Motor neuron (in vitro differentiated cells): ENCODE data around the gene PRMT9. TPM values are rescaled to one million over a fixed set of nuclear protein-coding genes. Genes with fewer than 3 reads are reported as not detected.

Source experiments
- ATAC-seq, 8 experiments: fragments of 200-7000 bp; cut with Tn5 transposase; replicated peaks in 6 of 8; 2 replicates each; pipeline ENCODE4 v1.8.0; 2021; ENCODE audit warnings: mild to moderate bottlenecking in 8 of 8, moderate library complexity in 8 of 8
- H3K27ac ChIP-seq, 2 donors: fragments of 250-450 bp; sonication (Bioruptor Pico); 2 replicates each; pipeline ENCODE4 v1.9.0; 2021; ENCODE audit warnings: antibody characterized with exemption in 2 of 2, mild to moderate bottlenecking in 2 of 2, moderate library complexity in 1 of 2
- H3K4me1 ChIP-seq, 2 donors: fragments of 250-450 bp; sonication (Bioruptor Pico); replicated peaks in 1 of 2; 2 replicates each; pipeline ENCODE4 v1.6.1; 2021; ENCODE audit warnings: antibody characterized with exemption in 2 of 2, mild to moderate bottlenecking in 2 of 2, moderate library complexity in 1 of 2
- H3K4me3 ChIP-seq, 5 donors: fragments of 250-450 bp; sonication (Bioruptor Pico); 2 replicates each; pipeline ENCODE4 v1.9.0; 2021; ENCODE audit warnings: antibody characterized with exemption in 5 of 5, mild to moderate bottlenecking in 5 of 5, moderate library complexity in 4 of 5
- WGBS, 10 experiments: fragments of 450-650 bp; shearing (Covaris generic); methylation state at CpG; one replicate each; pipeline ENCODE4 v1.0.0; 2022; 5-methylcytosine and 5-hydroxymethylcytosine counted together
- in situ Hi-C, 9 experiments: fragments of 400-800 bp; cut with MboI; loops; one replicate each; pipeline ENCODE4 v1.15.0; 2021; ENCODE audit warnings: low sequenced_read_pairs in 9 of 9, low pct_unique_long_range_greater_than_20kb in 2 of 9; ENCODE audit not compliant: unreplicated experiment in 9 of 9
- total RNA-seq, 8 experiments: library from RNA; unstranded; fragments of 300-600 nt; gene quantifications; 2 replicates each; pipeline versions ENCODE4 v1.2.3 to v1.2.4, GENCODE V29; 2022

The PRMT9 gene
- total RNA-seq, 8 experiments from 2014 or later = 10.3 to 17.7 (median 15.0) TPM

GRCh38 chr4:147709999-147710398 is 26.0 kb upstream of the PRMT9 start:
- in situ Hi-C loops = loop anchor here in 4 of 9 experiments (10.0 to 25.0 kb wide), 2 partner anchors 152 to 155 kb away; no protein-coding TSS in a partner anchor

GRCh38 chr4:147707892-147708672 is 24.1 kb upstream of the PRMT9 start:
- 0 to 100% (median 49%) methylated on average over 2 to 5 of the region's 7 CpGs for WGBS, 10 experiments
- in situ Hi-C loops = loop anchor here in 3 of 9 experiments (10.0 to 25.0 kb wide), 2 partner anchors 154 to 157 kb away; no protein-coding TSS in a partner anchor
- peak in 4 of 8 experiments; percentile 47 to 77 (median 72) for ATAC-seq
- Histone ChIP-seq H3K27ac (no peak overlapping the region), H3K4me3 (no peak overlapping the region), H3K4me1 (no peaks in the 10 kb centered on the region)

More at GRCh38 chr4:147709999-147710398, 26.0 kb upstream of the PRMT9 start:
- Histone ChIP-seq H3K4me3 (no peak overlapping the region), H3K27ac (no peak overlapping the region), H3K4me1 (no peaks in the 10 kb centered on the region)
- peak in 1 of 8 experiments; percentile 12 for ATAC-seq
- 59 to 100% (median 96%) methylated on average over 1 to 4 of the region's 5 CpGs; no CpG with 5 or more reads in 2 of the 10 experiments for WGBS, 10 experiments

GRCh38 chr4:147704846-147705245 is 20.9 kb upstream of the PRMT9 start:
- H3K4me3 ChIP-seq = no peak overlapping the region
- 20 to 86% (median 60%) methylated on average over 1 of the region's 1 CpG; no CpG with 5 or more reads in 3 of the 10 experiments for WGBS, 10 experiments
- H3K4me1 ChIP-seq = no peaks in the 10 kb centered on the region
- no peak overlapping the region for H3K27ac ChIP-seq
- in situ Hi-C loops = loop anchor here in 3 of 9 experiments (10.0 to 25.0 kb wide), 2 partner anchors 157 to 160 kb away; no protein-coding TSS in a partner anchor
- no peak for ATAC-seq

- H3K27ac ChIP-seq = no peak overlapping the region
- H3K4me3 ChIP-seq = no peak overlapping the region
- no peak for ATAC-seq
- 0 to 71% (median 35%) methylated on average over 1 of the region's 1 CpG; no CpG with 5 or more reads in 4 of the 10 experiments for WGBS, 10 experiments
- in situ Hi-C loops = no loop called here
- no peaks in the 10 kb centered on the region for H3K4me1 ChIP-seq
These were observed 12.9 kb upstream of the PRMT9 start for GRCh38 chr4:147696866-147697265.

- in situ Hi-C loops = no loop called here
- WGBS, 10 experiments = 52 to 100% (median 87%) methylated on average over 1 to 3 of the region's 3 CpGs; no CpG with 5 or more reads in 5 of the 10 experiments
- Histone ChIP-seq H3K4me1 (no peaks in the 10 kb centered on the region), H3K27ac (no peak overlapping the region), H3K4me3 (no peak overlapping the region)
- no peak for ATAC-seq
These were observed 9.3 kb upstream of the PRMT9 start for GRCh38 chr4:147693218-147693617.

GRCh38 chr4:147691820-147692219 is 7.9 kb upstream of the PRMT9 start:
- 15 to 100% (median 78%) methylated on average over 1 to 2 of the region's 2 CpGs; no CpG with 5 or more reads in 3 of the 10 experiments for WGBS, 10 experiments
- in situ Hi-C loops = no loop called here
- Histone ChIP-seq H3K4me1 (no peaks in the 10 kb centered on the region), H3K4me3 (no peak overlapping the region), H3K27ac (no peak overlapping the region)
- ATAC-seq = no peak

GRCh38 chr4:147689067-147689466 is 5.1 kb upstream of the PRMT9 start:
- in situ Hi-C loops = no loop called here
- Histone ChIP-seq H3K27ac (no peak overlapping the region), H3K4me1 (peaks cover 0 to 4% of the 10 kb centered on the region in 2 donors), H3K4me3 (no peak overlapping the region)
- 5 to 100% (median 86%) methylated on average over 1 to 4 of the region's 4 CpGs; no CpG with 5 or more reads in 3 of the 10 experiments for WGBS, 10 experiments
- no peak for ATAC-seq

GRCh38 chr4:147683188-147683591 is 773 bp downstream of the PRMT9 start:
- peaks cover 5 to 14% of the 10 kb centered on the region in 2 donors for H3K4me1 ChIP-seq
- peak in 2 of 8 experiments; percentile 2 to 4 for ATAC-seq
- H3K4me3 ChIP-seq = peak overlapping the region; percentile 66 to 81 (median 73)
- in situ Hi-C loops = no loop called here
- 0 to 10% (median 2%) methylated on average over 3 to 10 of the region's 10 CpGs for WGBS, 10 experiments
- peak overlapping the region in 1 of 2 donors; percentile 59 for H3K27ac ChIP-seq

GRCh38 chr4:147682755-147683154 is 1.2 kb downstream of the PRMT9 start:
- no peak for ATAC-seq
- 17 to 79% (median 43%) methylated on average over 2 to 3 of the region's 3 CpGs for WGBS, 10 experiments
- in situ Hi-C loops = no loop called here
- peak overlapping the region; percentile 66 to 81 (median 73) for H3K4me3 ChIP-seq
- H3K4me1 ChIP-seq = peaks cover 5 to 14% of the 10 kb centered on the region in 2 donors
- H3K27ac ChIP-seq = no peak overlapping the region

- WGBS, 10 experiments = 94 to 100% (median 95%) methylated on average over 1 to 7 of the region's 12 CpGs; no CpG with 5 or more reads in 5 of the 10 experiments
- Histone ChIP-seq H3K27ac (no peak overlapping the region), H3K4me1 (peaks cover 5 to 10% of the 10 kb centered on the region in 2 donors), H3K4me3 (no peak overlapping the region)
- in situ Hi-C loops = no loop called here
- no peak for ATAC-seq
These were observed 5.0 kb downstream of the PRMT9 start for GRCh38 chr4:147678796-147679549.

- no peak overlapping the region for H3K4me3 ChIP-seq
- H3K27ac ChIP-seq = no peak overlapping the region
- 20 to 100% (median 86%) methylated on average over 1 to 5 of the region's 5 CpGs for WGBS, 10 experiments
- no peak for ATAC-seq
- H3K4me1 ChIP-seq = peaks cover 5 to 10% of the 10 kb centered on the region in 2 donors
- in situ Hi-C loops = no loop called here
These were observed 5.9 kb downstream of the PRMT9 start for GRCh38 chr4:147678106-147678505.

GRCh38 chr4:147674496-147674895 is 9.5 kb downstream of the PRMT9 start:
- Histone ChIP-seq H3K4me3 (no peak overlapping the region), H3K4me1 (no peaks in the 10 kb centered on the region), H3K27ac (no peak overlapping the region)
- WGBS, 10 experiments = 86 to 100% (median 100%) methylated on average over 1 of the region's 1 CpG; no CpG with 5 or more reads in 2 of the 10 experiments
- in situ Hi-C loops = no loop called here
- no peak for ATAC-seq

- ATAC-seq = no peak
- WGBS, 10 experiments = 80 to 100% (median 90%) methylated on average over 1 to 4 of the region's 4 CpGs
- H3K4me3 ChIP-seq = no peak overlapping the region
- in situ Hi-C loops = no loop called here
- no peaks in the 10 kb centered on the region for H3K4me1 ChIP-seq
- H3K27ac ChIP-seq = no peak overlapping the region
These were observed 9.9 kb downstream of the PRMT9 start for GRCh38 chr4:147674073-147674472.
